Ovary (tissue), 3 donors: Measurements from ENCODE around the gene FBXW8.

ENCODE experiments used
- CTCF ChIP-seq, 3 donors: fragments of 450-650 bp in 2 of 3; fragments of 200-600 bp in 1 of 3; IDR thresholded peaks; one replicate each; pipeline versions ENCODE4 v1.5.1 to v1.8.0; 2016 to 2022; ENCODE audit warnings: antibody characterized with exemption in 3 of 3, mild to moderate bottlenecking in 1 of 3
- POLR2A ChIP-seq: fragments of 450-650 bp; IDR thresholded peaks from one replicate; pipeline ENCODE4 v1.6.1; 2017; ENCODE audit warnings: antibody characterized with exemption, mild to moderate bottlenecking, moderate library complexity
- donor health status: DM: no; HTN: no; CAD: no.

GRCh38 chr12:117058442-117059072 lies 147.8 kb downstream of the FBXW8 start:
- TF ChIP-seq CTCF (IDR thresholded peaks at IDR 0.05) (no peak), POLR2A (no peak)
